HG03025 (cell line): ENCODE results near the gene VAV2.
"Not testable (repeated sequence)": the region's sequence is repeated elsewhere in the genome, so short reads cannot be mapped to it uniquely, and the experiment has no call there.

Experiments
- ATAC-seq: cut with Tn5 transposase; IDR thresholded peaks from one replicate; pipeline ENCODE4 v1.9.1; 2021; ENCODE audit warnings: mild to moderate bottlenecking, moderate library complexity; ENCODE audit not compliant: unreplicated experiment, low FRiP score

VAV2 gene

GRCh38 chr9:133997584-133997983 lies 5.5 kb upstream of the VAV2 start:
- no peak for ATAC-seq

DNA sequence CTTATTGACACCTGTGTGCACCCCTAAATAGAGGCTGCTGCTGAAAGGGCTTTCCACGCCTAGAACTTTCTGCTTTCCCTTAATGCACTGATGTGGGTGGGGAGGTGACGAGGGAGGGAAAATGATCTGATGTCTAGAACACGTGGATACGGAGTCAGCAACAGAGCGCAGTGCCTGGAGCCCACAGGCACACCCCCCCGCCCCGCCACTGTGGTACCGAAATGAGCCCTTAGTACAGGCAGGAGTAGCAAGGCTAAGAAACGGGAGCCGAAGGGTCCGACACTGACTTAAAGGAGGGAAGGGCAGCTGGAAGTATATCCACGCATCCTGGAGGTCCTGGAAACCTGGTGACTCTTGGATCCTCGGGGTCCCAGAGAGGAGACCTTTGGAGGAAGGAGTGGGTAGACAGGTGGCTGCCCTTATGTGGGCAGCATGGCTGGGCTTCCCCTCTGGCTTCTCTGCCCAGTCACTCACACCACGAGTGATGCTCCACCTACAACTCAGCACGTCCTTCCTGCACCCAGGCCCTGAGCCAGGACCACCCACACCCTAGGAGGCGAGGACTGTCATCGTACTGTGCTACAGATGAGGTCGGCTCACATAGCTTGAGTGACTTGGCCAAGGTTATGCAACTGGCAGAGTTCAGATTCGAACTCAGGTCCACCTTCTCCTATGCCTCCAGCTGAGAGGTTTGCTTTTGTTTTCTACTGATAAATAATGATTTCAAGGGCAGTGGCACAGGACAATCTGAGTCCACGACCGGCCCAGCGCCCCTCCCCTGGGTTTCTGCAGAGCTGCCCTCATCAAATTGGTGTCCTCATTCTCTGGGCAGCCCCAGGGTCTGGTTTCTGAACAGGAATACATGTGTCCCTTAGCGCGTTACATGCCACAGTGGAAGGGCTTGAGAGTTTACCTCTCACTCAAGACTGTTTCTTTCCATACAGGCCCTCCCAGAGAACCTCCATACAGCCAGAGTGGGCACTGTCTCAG lies 4.7 kb upstream of the VAV2 start:
- no peak for ATAC-seq

GRCh38 chr9:133995012-133995896 lies 3.1 kb upstream of the VAV2 start:
- no peak for ATAC-seq

DNA sequence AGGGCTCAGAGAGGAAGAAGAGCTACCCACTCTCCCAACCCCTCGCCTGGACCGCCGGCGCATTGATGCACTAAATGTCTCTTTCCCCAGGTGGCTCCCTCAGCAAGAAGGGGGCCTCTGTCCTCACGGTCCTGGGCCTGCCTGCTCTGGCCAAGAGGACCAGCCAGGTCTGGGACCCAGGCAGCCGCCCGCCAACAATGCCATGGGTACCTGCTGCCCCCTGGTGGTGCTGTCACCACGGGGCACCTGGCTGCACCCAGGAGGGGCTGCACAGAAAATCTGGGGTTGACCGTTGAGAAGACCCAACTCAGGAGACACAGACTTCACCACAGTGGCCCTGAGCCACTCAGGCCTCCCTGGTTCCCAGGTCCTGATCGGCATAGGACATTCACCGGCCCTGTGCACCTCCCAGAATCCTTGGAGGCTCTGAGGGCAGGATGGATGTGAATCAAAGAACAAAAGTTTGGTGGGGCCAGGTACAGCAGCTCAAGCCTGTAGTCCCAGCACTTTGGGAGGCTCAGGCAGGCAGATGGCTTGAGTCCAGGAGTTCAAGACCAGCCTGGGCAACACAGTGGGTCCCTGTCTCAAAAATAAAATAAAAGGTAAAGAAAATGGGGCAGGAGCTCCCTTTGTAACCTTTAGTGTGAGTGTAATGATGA lies 2.4 kb upstream of the VAV2 start:
- no peak for ATAC-seq

DNA sequence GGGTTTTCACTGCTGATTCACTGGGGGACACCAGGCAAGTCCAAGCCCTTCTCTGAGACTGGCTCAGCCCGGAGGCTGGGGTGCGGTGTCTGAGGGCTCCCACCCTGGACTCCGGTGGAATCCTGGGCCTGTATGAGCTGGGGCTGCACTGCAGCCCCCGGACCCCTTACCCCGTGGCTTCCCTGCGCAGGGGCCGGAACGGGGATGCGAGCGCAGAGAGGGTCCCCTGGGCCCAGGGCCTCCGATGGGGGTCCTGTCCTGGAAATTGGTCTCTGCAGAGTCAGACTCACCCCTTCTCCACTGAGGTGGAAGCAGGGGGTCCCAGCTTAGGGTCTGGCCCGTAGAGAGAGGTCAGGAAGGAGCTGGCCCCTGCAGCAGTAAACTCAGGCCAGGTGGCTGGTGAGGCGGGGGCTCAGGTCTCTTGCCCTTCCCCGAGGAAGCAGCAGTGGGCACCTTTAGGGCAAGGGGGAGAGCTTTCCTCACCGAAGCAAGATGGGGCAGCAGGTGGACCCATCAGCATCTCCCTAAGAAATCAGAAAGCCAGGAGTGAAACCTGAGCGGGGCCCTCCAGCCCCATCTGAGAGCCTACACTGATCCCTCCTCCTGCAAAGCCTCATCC lies 1.6 kb upstream of the VAV2 start:
- no peak for ATAC-seq

GRCh38 chr9:133992780-133993634 lies 883 bp upstream of the VAV2 start:
- ATAC-seq = peak; percentile 31

GRCh38 chr9:133991214-133991921 lies 756 bp downstream of the VAV2 start:
- peak; percentile 7 for ATAC-seq

DNA sequence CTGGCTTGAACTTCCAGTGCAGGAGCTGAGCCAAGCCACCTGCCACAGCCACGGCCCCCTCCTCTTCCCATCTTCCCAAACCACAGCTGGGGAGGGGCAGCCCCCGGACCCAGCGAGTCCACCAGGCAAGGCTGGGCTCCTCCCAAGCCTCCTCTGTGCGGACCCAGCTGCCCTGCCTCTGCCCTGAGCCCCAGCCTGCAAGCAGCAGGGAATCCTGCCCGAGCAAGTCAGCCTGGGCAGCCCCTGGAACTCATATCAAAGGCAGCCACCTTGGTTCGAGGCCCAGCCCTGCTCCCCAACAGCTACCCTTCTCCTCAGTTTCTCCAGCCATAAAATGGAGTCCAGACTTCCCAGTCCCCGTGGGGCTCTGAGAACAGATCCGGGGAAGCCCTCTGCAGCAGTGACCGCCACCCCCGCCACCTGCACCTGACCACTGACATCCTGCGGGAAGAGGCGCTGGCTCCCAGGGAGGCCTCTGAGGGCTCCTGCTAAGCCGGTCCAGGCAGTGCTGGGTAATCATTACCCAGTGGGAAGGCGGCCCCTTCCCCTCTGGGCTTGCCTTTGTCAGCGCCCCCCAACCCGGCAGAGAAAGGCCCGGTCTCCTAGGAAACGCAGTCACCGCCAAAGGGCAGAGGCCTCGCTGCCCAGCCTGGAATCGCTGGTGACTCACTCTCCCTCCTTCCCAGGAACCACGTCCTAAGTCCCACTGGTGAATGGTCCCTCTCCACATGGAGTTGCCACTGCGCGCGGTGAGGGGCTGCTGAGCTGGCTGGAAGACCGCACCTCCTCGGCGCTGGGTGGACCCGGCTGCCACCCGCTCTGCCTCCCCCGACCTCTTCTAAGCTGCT lies 1.5 kb downstream of the VAV2 start:
- ATAC-seq = no peak

GRCh38 chr9:133989625-133990365 lies 2.3 kb downstream of the VAV2 start:
- ATAC-seq = no peak

GRCh38 chr9:133988771-133989170 lies 3.4 kb downstream of the VAV2 start:
- ATAC-seq = not testable (repeated sequence)

GRCh38 chr9:133987946-133988665 lies 4.0 kb downstream of the VAV2 start:
- no peak for ATAC-seq

- ATAC-seq = no peak
Observed at GRCh38 chr9:133987446-133987788, 4.7 kb downstream of the VAV2 start.

DNA sequence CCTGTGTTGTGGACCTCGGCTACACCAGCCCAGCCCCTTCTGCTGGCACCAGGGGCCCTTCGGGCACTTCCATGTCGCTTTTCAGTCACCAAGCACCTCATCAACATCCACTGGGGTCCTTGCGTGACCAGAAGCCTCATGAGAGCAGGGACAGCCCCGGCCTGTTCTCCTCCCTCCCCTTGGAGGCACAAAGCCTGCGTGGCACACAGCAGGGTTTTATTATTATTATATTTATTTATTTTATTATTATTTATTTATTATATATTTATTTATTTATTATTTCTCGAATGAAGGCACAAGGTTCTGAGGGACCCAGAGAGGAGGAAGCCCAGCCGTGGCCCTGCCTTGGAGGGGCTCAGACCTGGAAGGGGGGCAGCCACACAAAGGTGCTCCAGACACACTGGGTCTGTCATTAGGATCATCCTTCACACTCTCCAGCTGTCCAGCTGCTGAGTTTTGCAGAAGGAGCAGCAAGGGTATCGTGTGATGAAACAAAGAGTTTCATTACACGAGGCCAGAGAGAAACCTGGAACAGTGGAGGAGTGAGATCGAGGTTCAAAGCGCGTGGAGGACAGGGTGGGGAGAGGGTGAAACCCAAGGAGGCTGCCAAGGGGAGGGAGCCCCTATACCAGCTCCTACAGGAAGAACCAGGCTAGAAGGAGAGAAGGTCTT lies 5.2 kb downstream of the VAV2 start:
- ATAC-seq = no peak

GRCh38 chr9:133986061-133986460 lies 6.1 kb downstream of the VAV2 start:
- ATAC-seq = no peak

GRCh38 chr9:133982971-133983720 lies 9.0 kb downstream of the VAV2 start:
- ATAC-seq = no peak
